Endometrium (tissue), 2 donors: Measurements from ENCODE around the gene PTCRA.
"Not testable (repeated sequence)": the region's sequence is repeated elsewhere in the genome, so short reads cannot be mapped to it uniquely, and the experiment has no call there.

ENCODE experiments used
- FAIRE-seq: peaks from 2 replicates; lab custom pipeline; 2012; peaks lifted over from hg19 to GRCh38; lab: Jason Lieb, UNC
- donor health status: control.
- donor health status: control.

Gene PTCRA

DNA sequence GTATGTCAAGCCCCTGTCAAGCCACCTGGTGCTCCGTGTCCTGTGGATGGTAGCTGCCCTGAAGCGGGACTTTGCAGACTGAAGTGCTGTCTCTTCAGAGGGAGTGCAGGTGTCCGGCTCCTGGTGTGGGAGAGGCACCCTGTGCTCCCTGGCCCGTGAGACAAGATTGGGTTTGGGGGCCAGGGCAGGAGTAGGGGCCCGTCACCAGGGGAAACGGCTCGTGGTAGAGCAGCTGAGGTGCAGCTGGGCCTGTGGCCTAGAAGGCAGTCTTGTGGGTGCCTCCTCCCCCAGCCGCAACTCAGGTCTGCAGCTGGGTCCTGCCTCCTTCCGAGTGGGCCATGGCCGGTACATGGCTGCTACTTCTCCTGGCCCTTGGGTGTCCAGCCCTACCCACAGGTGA lies at the start of gene PTCRA:
PTCRA (plus strand) TSS at position 322 of the 400 bp plus-strand sequence; CDS start at position 339, 17 bp downstream.
- FAIRE-seq = no peak

DNA sequence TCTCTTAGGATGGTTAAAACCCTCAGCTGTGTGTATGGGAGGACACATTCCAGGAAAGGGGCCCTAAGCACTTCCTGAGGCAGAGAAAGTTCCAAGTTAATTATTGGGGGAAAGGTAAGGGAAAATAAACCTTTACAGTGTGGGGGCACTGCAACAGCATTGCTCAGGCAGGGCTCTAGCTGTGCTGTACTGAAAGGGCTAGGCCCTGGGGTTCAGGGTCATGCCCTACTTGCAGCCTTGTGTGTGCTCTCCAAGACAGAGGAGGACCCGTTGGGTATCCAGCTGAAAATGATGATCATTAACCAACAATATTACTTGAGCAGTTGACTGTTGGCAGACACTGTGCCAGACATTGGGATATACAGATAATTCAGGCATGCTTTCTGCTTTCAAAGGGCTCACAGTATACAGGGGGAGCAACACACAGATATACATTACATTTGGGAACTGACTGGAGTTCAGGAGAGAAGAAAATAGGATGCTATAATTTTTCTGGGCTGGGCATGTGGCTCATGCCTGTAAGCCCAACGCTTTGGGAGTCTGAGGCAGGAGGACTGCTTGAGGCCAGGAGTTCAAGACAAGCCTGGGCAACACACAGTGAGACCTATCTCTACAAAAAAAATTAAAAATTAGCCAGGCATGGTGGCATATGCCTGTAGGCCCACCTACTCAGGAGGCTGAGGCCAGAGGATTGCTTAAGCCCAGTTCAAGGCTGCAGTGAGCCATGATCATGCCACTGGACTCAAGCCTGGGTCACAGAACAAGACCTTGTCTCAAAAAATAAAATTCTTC lies 45.5 kb upstream of the PTCRA start:
- no peak for FAIRE-seq

GRCh38 chr6:42871711-42872110 lies 44.1 kb upstream of the PTCRA start:
- FAIRE-seq = no peak

DNA sequence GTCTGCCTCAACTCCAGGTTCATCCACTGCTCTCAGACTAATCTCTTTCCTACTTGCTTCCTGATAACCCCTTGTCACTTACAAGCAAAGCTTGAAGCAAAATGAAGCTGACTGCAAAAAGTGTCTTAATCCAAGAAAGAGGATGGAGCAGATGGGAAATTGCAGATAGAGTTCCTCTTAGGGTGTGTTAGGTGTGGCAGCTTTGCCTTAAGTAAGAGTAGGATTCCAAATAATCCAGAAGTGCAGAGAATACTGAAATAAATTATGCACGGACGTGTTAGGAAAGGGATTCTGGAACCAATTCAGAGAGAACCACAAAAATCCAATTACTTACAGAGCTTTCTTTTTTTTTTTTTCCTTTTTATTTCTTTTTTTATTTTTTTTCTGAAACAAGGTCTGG lies 42.5 kb upstream of the PTCRA start:
- FAIRE-seq = no peak

GRCh38 chr6:42877695-42878094 lies 38.2 kb upstream of the PTCRA start:
- no peak for FAIRE-seq

GRCh38 chr6:42879372-42880239 lies 36.2 kb upstream of the PTCRA start, which contains the start of gene RPL7L1:
TSS of gene RPL7L1 (plus strand) at chr6:42879616. CDS start at chr6:42879911, 295 bp downstream.
- no peak for FAIRE-seq

GRCh38 chr6:42880240-42880817 lies 35.5 kb upstream of the PTCRA start:
- not testable (repeated sequence) for FAIRE-seq

DNA sequence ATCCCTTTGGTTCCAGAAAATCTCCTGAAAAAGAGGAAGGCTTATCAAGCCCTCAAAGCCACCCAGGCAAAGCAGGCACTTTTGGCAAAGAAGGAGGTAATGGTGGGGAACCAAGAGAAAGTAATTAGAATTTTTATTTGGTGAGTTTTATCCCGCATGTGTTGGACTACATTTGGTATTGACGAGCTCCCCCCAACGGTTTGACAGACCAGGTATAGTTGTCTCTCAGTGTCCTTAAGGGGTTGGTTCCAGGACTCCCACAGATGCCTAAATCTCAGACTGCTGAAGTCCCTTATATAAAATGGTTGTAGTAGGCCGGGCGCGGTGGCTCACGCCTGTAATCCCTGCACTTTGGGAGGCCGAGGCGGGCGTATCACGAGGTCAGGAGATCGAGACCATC lies 35.0 kb upstream of the PTCRA start:
- FAIRE-seq = not testable (repeated sequence)

DNA sequence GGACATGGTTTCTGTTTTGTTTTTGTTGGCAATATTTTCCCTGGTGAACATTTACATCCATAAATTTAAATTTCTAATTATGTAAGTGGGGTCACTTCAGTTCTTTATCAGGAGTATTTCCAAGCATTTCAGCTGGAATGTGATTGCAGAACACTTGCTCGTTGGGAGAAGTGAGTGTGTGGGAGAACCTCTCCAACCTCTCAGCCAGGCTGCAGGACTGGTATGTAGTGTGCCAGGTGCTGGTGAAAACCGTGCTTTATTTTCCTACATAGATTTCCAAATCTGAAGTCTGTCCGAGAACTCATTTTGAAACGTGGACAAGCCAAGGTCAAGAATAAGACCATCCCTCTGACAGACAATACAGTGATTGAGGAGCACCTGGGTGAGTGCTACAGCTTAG lies 30.2 kb upstream of the PTCRA start:
- FAIRE-seq = no peak

DNA sequence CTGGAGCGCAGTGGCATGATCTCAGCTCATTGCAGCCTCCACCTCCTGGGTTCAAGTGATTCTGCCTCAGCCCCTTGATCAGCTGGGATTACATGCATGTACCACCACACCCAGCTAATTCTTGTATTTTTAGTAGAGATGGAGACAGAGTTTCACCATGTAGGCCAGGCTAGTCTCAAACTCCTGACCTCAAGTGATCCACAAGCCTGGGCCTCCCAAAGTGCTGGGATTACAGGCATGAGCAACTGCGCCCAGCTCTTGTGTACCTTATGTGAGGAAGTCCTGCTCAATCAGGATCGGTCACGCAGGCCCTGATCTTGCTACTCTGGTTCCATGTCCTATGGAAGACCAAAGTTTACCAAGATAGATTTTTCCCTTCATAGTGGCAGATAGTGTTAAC lies 27.7 kb upstream of the PTCRA start:
- not testable (repeated sequence) for FAIRE-seq

GRCh38 chr6:42889815-42890214 lies 26.0 kb upstream of the PTCRA start:
- FAIRE-seq = no peak

GRCh38 chr6:42890311-42891198 lies 25.3 kb upstream of the PTCRA start:
- no peak for FAIRE-seq

DNA sequence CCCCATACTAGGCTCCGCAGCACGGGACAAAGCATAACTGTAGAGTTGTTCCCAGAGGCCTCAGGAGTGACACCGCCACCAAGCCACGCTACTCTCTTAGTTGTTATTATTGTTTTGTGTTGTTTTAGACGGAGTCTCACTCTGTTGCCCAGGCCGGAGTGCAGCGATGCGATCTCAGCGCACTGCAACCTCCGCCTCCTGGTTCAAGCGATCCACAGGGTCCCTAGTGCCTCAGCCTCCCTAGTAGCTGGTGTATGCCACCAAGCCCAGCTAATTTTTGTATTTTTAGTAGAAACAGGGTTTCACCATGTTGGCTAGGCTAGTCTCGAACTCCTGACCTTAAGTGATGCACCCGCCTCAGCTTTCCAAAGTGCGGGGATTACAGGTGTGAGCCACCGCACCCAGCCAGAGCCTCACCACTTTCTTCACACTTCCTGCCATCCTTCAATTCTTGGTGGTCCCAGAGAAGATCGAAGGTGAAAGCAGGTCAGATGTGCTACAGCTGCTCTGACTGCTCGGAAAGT lies 24.6 kb upstream of the PTCRA start:
- FAIRE-seq = no peak

DNA sequence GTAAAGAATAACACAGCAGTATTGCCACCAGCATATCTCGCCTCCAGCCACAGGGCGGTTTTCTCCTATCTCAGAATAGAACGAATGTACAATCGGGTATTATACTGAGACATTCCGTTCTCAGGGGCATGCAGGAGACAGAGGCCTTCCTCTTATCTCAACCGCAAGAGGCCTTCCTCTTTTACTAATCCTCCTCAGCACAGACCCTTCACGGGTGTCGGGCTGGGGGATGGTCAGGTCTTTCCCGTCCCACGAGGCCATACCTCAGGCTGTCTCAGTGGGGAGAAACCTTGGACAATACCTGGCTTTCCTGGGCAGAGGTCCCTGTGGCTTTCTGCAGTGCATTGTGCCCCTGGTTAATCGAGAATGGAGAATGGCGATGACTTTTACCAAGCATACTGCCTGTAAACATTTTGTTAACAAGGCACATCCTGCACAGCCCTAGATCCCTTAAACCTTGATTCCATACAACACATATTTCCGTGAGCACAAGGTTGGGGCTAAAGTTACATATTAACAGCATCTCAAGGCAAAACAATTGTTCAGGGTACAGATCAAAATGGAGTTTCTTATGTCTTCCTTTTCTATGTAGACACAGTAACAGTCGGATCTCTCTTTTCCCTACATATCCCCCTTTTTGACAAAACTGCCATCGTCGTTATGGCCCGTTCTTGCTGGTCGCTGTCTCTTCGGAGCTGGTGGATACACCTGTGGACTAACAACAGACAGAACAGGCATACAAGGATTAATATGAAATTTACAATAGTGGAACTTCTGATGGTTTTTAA lies 21.6 kb upstream of the PTCRA start:
- not testable (repeated sequence) for FAIRE-seq

DNA sequence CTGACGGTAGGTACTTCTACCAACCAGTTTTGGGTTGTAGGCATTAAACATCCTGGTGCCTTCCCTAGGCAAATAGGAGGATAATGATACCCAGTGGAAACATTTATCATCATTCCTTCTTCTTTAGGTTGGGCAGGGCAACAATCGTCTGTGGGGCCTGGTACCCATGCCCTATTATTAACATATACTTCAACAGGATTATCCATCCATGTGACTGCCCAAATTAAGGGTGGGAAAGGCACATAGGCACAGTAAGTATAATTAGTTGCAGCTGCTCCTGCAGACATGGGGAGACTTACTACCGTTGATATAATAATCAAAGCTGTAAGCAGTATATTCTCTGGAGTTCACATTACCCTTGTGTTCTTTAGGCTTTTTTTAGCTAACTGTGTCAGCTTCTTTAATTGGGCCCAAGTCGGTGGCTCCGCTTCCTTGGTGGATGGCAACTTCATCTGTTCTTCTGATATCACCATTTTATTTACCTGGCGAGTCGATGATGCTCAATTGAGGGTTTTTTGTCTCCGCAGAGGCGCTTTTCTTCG lies 19.6 kb upstream of the PTCRA start:
- no peak for FAIRE-seq

- no peak for FAIRE-seq
These were observed 16.9 kb upstream of the PTCRA start for GRCh38 chr6:42898891-42899361.

DNA sequence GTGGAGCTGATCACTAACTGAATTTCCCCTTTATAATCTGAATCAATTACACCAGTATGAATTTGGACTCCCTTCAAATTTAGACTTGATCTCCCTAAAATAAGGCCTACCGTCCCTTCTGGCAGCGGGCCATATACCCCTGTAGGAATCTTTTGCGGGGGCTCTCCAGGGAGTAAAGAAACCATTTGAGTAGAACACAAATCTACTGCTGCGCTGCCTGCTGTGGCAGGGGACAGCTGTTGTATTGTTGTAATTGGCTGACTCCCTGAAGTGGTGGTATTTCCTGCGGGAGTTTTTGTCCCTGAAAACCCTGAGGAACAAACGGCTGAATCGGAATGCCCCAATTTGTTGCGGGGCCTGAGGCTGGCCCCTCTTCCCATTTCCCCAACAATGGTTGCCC lies 16.0 kb upstream of the PTCRA start:
- FAIRE-seq = no peak

- FAIRE-seq = no peak
These were observed 14.3 kb upstream of the PTCRA start for GRCh38 chr6:42901538-42901957.

DNA sequence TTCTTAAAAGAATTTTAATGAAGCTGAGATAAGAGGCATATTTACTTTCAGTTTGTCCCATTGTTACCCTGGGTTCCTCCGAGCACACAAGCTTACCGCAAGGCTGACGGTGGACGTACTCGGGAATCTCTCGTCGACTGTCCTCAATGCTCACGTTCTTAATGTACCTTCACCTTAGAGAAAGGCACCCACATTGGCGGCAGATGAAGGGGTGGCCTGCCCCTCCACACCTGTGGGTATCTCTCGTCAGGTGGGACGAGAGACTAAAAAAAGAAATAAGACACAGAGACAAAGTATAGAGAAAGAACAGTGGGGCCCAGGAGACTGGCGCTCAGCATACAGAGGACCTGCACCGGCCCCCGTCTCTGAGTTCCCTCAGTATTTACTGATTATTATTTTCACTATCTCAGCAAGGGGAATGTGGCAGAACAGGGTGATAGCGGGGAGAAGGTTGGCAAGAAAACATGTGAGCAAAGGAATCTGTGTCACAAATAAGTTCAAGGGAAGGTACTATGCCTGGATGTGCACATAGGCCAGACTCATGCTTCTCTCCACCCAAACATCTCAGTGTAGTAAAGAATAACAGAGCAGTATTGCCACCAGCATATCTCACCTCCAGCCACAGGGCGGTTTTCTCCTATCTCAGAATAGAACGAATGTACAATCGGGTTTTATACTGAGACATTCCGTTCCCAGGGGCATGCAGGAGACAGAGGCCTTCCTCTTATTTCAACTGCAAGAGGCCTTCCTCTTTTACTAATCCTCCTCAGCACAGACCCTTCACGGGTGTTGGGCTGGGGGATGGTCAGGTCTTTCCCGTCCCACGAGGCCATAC lies 13.2 kb upstream of the PTCRA start:
- FAIRE-seq = not testable (repeated sequence)
